Upper lobe of left lung (tissue), 6 donors: ENCODE data around the gene LBX2. TPM values are rescaled to one million over a fixed set of nuclear protein-coding genes. Genes with fewer than 3 reads are reported as not detected.

ENCODE experiments used
- ATAC-seq, 2 donors: fragments of 200-7000 bp; cut with Tn5 transposase; one replicate each; pipeline ENCODE4 v1.9.1; 2022; ENCODE audit warnings: mild to moderate bottlenecking in 2 of 2, moderate library complexity in 2 of 2; ENCODE audit not compliant: low FRiP score in 2 of 2
- DNase-seq, 2 donors: peaks; one replicate each; pipeline ENCODE4 v3.0.0-alpha.2; 2019 to 2020
- H3K27ac ChIP-seq, 4 donors: fragments of 200-600 bp; sonication (generic); one replicate each; pipeline ENCODE4 v1.5.1; 2016 to 2019
- H3K27me3 ChIP-seq, 4 donors: fragments of 200-600 bp; sonication (generic); one replicate each; pipeline ENCODE4 v1.5.1; 2017 to 2019
- H3K36me3 ChIP-seq, 4 donors: fragments of 200-600 bp; sonication (generic); one replicate each; pipeline ENCODE4 v1.5.1; 2016 to 2019
- H3K4me1 ChIP-seq, 4 donors: fragments of 200-600 bp; sonication (generic); one replicate each; pipeline ENCODE4 v1.5.1; 2018 to 2019
- H3K4me3 ChIP-seq, 4 donors: fragments of 200-600 bp; sonication (generic); one replicate each; pipeline ENCODE4 v1.5.1; 2017 to 2019; ENCODE audit warnings: mild to moderate bottlenecking in 2 of 4, moderate library complexity in 1 of 4
- H3K9me3 ChIP-seq, 4 donors: fragments of 200-600 bp; sonication (generic); one replicate each; pipeline ENCODE4 v1.5.1; 2018 to 2019
- EP300 ChIP-seq, 4 donors: sonication (generic); formaldehyde crosslinking; IDR thresholded peaks; one replicate each; pipeline ENCODE4 v1.5.1; 2017; ENCODE audit warnings: antibody characterized with exemption in 4 of 4, control low read depth in 2 of 4
- POLR2A ChIP-seq, 4 donors: fragments of 450-650 bp; IDR thresholded peaks; one replicate each; pipeline ENCODE4 v1.5.1; 2016 to 2017; ENCODE audit warnings: antibody characterized with exemption in 4 of 4, mild to moderate bottlenecking in 2 of 4
- POLR2AphosphoS5 ChIP-seq, 2 donors: sonication (generic); formaldehyde crosslinking; IDR thresholded peaks; one replicate each; pipeline ENCODE4 v1.5.1; 2017; ENCODE audit warnings: antibody characterized with exemption in 2 of 2
- WGBS, 2 donors: methylation state at CpG; one replicate each; pipeline ENCODE4 v1.1.5; 2017 to 2018; 5-methylcytosine and 5-hydroxymethylcytosine counted together
- total RNA-seq, 6 donors: library from RNA; depleted of rRNA in 4 of 6; stranded (reverse); fragments of >200 nt in 4 of 6; gene quantifications; one replicate each; pipeline versions ENCODE4 v1.1.0 to v1.2.1, GENCODE V29; 2016 to 2021
- TF ChIP-seq, protein P1 (sequence below), 6 experiments: fragments of 450-650 bp in 4 of 6; fragments of 200-600 bp in 2 of 6; sonication (generic) in 2 of 6; IDR thresholded peaks; one replicate each; pipeline ENCODE4 v1.5.1; 2016 to 2019; ENCODE audit warnings: antibody characterized with exemption in 6 of 6
- donor health status: DM: no; HTN: no; CAD: no; lungs with moderate emphysema.
- donor health status: DM: no; HTN: yes; CAD: no; lungs with severe emphysema.

LBX2 gene
- total RNA-seq, 6 donors from 2014 or later = 1.3 to 8.4 (median 2.4) TPM

DNA sequence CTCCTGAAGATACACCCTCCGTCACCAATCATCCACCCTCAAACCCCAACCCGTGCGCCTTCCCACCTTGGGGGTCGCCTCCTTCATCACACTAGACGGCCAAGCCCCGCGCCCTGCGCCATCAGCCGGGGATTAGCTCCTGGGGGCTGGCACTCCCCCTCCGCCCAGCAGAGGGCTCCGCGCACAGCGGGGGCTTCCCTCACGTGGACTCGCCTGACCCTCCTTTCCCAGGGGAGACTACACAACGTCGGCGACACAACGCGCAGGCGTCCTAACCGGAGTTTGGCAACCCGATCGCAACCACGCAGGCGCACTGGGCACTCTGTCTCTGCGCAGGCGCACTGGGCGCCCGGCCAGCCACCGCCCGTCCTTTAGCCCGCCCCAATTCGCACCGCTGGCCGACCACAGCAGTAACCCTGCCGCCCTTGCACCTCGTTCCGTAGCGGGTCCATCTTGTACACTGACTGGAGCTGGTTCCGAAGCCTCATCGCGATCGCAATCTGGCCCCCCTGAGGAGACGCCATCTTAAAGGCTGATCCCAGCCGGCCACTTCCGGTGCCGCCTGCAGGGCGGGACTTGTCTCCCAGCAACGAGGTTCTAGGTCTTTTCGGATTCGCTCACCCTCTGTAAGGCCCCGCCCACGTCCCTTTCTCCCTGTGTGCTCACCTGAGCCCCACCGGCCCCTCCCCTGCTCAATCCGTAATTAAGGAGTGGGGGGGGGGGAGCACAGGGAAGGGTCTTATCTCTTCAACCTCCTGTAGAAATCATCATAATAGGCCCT lies 7.9 kb upstream of the LBX2 start, which contains the start of gene PCGF1:
Gene PCGF1 (minus strand): TSS at position 551 of the 781 bp plus-strand sequence. CDS start 27 bp downstream, at position 524.
- Histone ChIP-seq H3K9me3 (no peaks in the 10 kb centered on the region), H3K4me1 (peaks cover 33 to 56% (median 41%) of the 10 kb centered on the region in 4 donors), H3K27me3 (peaks cover 0 to 13% (median 1%) of the 10 kb centered on the region in 4 donors), H3K27ac (peak within 1 kb of the TSS; percentile 96 to 100 (median 98)), H3K4me3 (peak within 1 kb of the TSS; percentile 44 to 82 (median 56)), H3K36me3 (peaks cover 0 to 22% (median 6%) of the 10 kb centered on the region in 4 donors)
- ATAC-seq = peak; percentile 95 to 96
- DNase-seq = peak; percentile 99 to 100
- 1 to 4% methylated on average over 21 to 43 of the region's 56 CpGs for WGBS, 2 donors
- TF ChIP-seq EP300 (IDR thresholded peaks at IDR 0.05) (no peak), POLR2A (IDR thresholded peaks at IDR 0.05) (peak in 2 of 4 donors; percentile 63 to 79), POLR2AphosphoS5 (IDR thresholded peaks at IDR 0.05) (peak; percentile 79 to 96)
- TF ChIP-seq, protein P1, sequence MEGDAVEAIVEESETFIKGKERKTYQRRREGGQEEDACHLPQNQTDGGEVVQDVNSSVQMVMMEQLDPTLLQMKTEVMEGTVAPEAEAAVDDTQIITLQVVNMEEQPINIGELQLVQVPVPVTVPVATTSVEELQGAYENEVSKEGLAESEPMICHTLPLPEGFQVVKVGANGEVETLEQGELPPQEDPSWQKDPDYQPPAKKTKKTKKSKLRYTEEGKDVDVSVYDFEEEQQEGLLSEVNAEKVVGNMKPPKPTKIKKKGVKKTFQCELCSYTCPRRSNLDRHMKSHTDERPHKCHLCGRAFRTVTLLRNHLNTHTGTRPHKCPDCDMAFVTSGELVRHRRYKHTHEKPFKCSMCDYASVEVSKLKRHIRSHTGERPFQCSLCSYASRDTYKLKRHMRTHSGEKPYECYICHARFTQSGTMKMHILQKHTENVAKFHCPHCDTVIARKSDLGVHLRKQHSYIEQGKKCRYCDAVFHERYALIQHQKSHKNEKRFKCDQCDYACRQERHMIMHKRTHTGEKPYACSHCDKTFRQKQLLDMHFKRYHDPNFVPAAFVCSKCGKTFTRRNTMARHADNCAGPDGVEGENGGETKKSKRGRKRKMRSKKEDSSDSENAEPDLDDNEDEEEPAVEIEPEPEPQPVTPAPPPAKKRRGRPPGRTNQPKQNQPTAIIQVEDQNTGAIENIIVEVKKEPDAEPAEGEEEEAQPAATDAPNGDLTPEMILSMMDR (IDR thresholded peaks at IDR 0.05) = peak in 5 of 6 experiments; percentile 33 to 67 (median 42)

DNA sequence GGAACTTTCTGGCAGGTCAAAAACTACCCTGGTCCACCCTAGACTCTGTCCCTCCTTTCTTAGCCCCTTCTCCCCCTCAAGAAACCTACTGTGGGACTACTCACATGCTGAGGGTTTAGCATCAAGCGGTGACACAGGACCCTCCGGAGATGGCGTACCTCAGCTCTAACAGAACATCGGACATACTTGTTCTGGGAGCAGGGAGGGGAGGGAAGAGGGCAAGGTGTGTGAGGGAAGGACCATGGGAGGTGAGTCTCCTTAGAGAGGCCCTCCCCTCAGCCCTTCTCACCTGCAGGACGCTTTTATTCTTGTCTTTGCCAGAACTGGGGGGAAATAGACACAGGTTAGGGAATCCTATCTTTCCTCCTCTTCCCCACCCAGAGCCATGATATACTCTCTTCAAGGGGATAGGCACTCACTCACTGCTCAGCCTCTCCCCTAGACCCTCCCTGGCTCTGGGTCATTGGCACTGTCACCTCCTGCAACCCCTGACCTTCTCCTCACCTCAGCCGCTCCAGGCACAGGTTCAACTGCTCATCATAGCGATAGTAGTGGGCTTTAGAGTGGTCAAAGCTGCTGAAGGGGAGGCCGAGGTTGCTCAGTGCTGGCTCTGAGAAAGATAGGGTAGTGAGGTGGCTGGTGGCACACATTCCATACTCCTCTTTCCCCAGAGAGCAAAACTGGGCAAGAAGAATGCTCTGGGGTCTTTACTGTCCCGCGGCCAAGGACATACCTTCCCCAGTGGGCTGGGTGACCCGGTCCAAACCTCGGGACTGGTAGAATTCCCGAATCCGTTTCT lies 6.2 kb upstream of the LBX2 start:
- no peaks in the 10 kb centered on the region for H3K9me3 ChIP-seq
- TF ChIP-seq POLR2AphosphoS5 (IDR thresholded peaks at IDR 0.05) (no peak), POLR2A (IDR thresholded peaks at IDR 0.05) (no peak), EP300 (IDR thresholded peaks at IDR 0.05) (no peak)
- TF ChIP-seq, protein P1 (IDR thresholded peaks at IDR 0.05) = no peak
- DNase-seq (no peak), ATAC-seq (no peak)
- peak overlapping the region in 2 of 4 donors; percentile 97 to 100 for H3K27ac ChIP-seq
- H3K27me3 ChIP-seq = peaks cover 0 to 7% (median 0%) of the 10 kb centered on the region in 4 donors
- H3K36me3 ChIP-seq = peaks cover 0 to 22% (median 6%) of the 10 kb centered on the region in 4 donors
- peak overlapping the region in 2 of 4 donors; percentile 10 to 62 for H3K4me3 ChIP-seq
- WGBS, 2 donors = 94 to 96% methylated on average over 14 of the region's 14 CpGs
- peaks cover 33 to 62% (median 47%) of the 10 kb centered on the region in 4 donors for H3K4me1 ChIP-seq

DNA sequence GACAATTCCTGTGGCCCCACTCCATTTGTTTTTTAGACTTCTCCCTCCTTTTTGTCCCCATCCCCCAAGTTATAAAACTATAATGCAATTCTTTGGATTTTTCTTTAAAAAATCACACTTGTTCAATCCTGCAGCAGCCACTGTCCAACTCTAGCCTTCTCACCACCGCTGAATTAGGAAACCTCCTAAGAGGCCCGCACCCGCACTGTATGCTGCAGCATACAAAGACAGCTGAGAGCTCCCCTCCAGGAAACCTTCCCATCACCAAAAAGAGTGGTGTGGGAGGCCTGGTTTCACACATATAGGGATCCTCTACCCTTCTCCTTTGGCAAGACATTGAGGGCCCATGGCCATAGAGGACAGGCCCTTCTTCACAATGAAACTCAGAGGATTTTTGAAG lies 5.2 kb upstream of the LBX2 start:
- Histone ChIP-seq H3K27me3 (peaks cover 0 to 17% (median under 1%) of the 10 kb centered on the region in 4 donors), H3K4me3 (peak overlapping the region in 1 of 4 donors; percentile 74), H3K27ac (no peak overlapping the region), H3K4me1 (peaks cover 35 to 67% (median 50%) of the 10 kb centered on the region in 4 donors), H3K36me3 (peaks cover 0 to 22% (median 6%) of the 10 kb centered on the region in 4 donors), H3K9me3 (no peaks in the 10 kb centered on the region)
- WGBS, 2 donors = 95 to 98% methylated on average over 3 of the region's 3 CpGs
- TF ChIP-seq, protein P1 (IDR thresholded peaks at IDR 0.05) = no peak
- TF ChIP-seq POLR2A (IDR thresholded peaks at IDR 0.05) = no peak
- no peak for TF ChIP-seq POLR2AphosphoS5 (IDR thresholded peaks at IDR 0.05)
- TF ChIP-seq EP300 (IDR thresholded peaks at IDR 0.05) = no peak
- ATAC-seq = no peak
- DNase-seq = no peak

DNA sequence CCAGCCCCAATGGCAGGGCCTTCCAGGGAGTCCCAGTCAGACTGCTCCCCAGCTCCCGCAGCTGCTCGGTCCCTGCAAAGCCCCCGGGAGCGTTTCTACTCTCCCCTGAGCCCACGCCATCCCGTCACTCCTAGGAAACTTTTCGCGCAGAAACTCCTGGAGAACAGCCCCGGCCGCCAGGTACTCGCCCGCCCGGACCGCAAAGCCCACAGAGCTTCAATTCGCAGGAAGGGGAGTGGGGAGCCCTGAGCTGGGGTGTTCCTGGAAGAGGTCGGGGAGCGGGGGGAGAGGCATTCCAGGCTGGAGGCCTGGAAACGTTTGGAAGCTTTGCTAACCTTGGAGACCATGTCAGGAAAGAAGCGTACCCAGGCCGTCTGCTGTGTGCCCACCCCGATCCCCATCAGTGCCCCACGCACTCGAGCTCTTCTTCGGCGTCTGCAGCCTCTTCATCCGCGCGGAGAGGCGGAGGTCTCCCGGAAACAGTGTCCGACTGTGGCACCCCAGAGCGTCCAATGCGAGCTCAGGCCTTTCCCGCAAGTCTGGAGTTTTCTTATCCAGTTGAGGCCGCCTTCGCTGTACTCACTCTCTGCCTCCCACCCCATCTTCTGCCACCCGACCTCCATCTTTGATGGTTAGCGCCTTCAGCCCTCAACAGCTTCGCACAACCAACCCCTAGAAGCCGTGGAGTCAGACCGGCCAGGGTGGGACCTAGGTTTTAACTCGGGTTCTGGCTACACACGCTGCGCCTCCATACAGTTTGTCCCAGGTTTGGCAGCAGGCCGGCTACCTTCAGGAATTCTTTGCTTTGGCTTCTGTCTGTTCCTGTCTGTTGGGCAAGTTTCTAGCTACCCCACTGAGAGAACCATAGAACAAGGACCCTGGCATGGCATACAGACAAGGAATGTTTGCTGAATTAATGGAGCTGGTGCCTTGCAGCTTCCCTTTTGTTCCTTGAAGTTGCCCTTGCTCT lies 4.4 kb upstream of the LBX2 start:
- H3K27me3 ChIP-seq = peaks cover 0 to 25% (median 4%) of the 10 kb centered on the region in 4 donors
- peak overlapping the region; percentile 64 to 90 (median 82) for H3K27ac ChIP-seq

More for the DNA sequence above, 4.4 kb upstream of the LBX2 start:
- no peak for ATAC-seq
- no peak for TF ChIP-seq POLR2AphosphoS5 (IDR thresholded peaks at IDR 0.05)
- DNase-seq = peak in 1 of 2 donors; percentile 51
- peaks cover 0 to 22% (median 6%) of the 10 kb centered on the region in 4 donors for H3K36me3 ChIP-seq
- 57 to 76% methylated on average over 25 to 45 of the region's 45 CpGs for WGBS, 2 donors
- H3K9me3 ChIP-seq = no peaks in the 10 kb centered on the region
- peak overlapping the region; percentile 18 to 74 (median 56) for H3K4me3 ChIP-seq
- peaks cover 43 to 75% (median 58%) of the 10 kb centered on the region in 4 donors for H3K4me1 ChIP-seq
